ENCODE results near the gene CUBN. TPM values are rescaled to one million over a fixed set of nuclear protein-coding genes. Genes with fewer than 3 reads are reported as not detected.
A peak's percentile ranks its signal among the peaks of the same experiment; 100 is the strongest.

Gene CUBN
- total RNA-seq, 1 experiment from 2014 or later, result 1.3 TPM

DNA sequence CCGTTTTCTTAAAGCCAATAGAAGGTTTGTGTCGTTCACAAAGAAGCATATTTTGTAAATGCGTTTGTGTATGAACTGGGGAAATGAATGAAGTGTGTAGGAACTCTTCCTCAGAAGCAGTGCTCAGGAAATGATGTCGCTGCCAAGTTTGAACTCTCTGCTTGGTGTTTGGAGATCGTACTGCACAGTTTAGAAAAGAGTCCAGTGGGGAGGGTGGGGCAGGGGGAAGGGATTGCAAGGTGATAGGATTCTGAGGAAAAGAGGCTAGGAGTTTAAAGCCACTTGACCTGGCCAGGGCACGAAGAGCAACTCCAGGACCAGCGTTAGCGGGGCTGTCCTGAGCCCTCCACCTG lies 122.2 kb downstream of the CUBN start:
- DNase-seq (ENCODE audit: low read depth, low spot score), result no peak
- no peaks in the 10 kb centered on the region for H3K27me3 ChIP-seq (ENCODE audit: control insufficient read depth, insufficient read depth, low read length)
- no peak for TF ChIP-seq TCF7L2 (IDR thresholded peaks at IDR 0.05; ENCODE audit: low read depth, low read length)
- TF ChIP-seq, protein P1, sequence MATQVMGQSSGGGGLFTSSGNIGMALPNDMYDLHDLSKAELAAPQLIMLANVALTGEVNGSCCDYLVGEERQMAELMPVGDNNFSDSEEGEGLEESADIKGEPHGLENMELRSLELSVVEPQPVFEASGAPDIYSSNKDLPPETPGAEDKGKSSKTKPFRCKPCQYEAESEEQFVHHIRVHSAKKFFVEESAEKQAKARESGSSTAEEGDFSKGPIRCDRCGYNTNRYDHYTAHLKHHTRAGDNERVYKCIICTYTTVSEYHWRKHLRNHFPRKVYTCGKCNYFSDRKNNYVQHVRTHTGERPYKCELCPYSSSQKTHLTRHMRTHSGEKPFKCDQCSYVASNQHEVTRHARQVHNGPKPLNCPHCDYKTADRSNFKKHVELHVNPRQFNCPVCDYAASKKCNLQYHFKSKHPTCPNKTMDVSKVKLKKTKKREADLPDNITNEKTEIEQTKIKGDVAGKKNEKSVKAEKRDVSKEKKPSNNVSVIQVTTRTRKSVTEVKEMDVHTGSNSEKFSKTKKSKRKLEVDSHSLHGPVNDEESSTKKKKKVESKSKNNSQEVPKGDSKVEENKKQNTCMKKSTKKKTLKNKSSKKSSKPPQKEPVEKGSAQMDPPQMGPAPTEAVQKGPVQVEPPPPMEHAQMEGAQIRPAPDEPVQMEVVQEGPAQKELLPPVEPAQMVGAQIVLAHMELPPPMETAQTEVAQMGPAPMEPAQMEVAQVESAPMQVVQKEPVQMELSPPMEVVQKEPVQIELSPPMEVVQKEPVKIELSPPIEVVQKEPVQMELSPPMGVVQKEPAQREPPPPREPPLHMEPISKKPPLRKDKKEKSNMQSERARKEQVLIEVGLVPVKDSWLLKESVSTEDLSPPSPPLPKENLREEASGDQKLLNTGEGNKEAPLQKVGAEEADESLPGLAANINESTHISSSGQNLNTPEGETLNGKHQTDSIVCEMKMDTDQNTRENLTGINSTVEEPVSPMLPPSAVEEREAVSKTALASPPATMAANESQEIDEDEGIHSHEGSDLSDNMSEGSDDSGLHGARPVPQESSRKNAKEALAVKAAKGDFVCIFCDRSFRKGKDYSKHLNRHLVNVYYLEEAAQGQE (IDR thresholded peaks at IDR 0.05; ENCODE audit: insufficient read depth in 1 of 2, low read depth in 2 of 2, low read length in 1 of 2), result no peak
- no peak for TF ChIP-seq POLR2AphosphoS5 (IDR thresholded peaks at IDR 0.05; ENCODE audit: low read depth, low read length)
- no peak for TF ChIP-seq SIN3A (IDR thresholded peaks at IDR 0.05; ENCODE audit: borderline replicate concordance, insufficient read depth, low read depth, low read length)
- TF ChIP-seq CTCF (IDR thresholded peaks at IDR 0.05), result no peak
- ATAC-seq, result no peak
- peaks cover 4% of the 10 kb centered on the region; the same call in 1 of the 2 replicates for H3K9me3 ChIP-seq (ENCODE audit: control insufficient read depth, insufficient read depth, low read depth, low read length)
- in situ Hi-C loops (cut with HindIII; ENCODE audit: low pct_unique_long_range_greater_than_20kb, low sequenced_read_pairs) (no loop called here), intact Hi-C loops (cut with micrococcal nuclease; ENCODE audit: unreplicated experiment) (no loop called here)
- H3K4me1 ChIP-seq (ENCODE audit: control insufficient read depth, insufficient read depth, low read length), result no peaks in the 10 kb centered on the region
- peak overlapping the region; percentile 26 for H3K27ac ChIP-seq (ENCODE audit: low read length)
- no peak overlapping the region for H3K4me3 ChIP-seq (ENCODE audit: low read depth in 2 of 2, low read length in 2 of 2)
- ChIA-PET CTCF (no interaction called here), POLR2A (no interaction called here)
- H3K36me3 ChIP-seq (ENCODE audit: control insufficient read depth, insufficient read depth, low read length), result no peaks in the 10 kb centered on the region
- BruUV-seq (replicated peaks), result no TSS peak

DNA sequence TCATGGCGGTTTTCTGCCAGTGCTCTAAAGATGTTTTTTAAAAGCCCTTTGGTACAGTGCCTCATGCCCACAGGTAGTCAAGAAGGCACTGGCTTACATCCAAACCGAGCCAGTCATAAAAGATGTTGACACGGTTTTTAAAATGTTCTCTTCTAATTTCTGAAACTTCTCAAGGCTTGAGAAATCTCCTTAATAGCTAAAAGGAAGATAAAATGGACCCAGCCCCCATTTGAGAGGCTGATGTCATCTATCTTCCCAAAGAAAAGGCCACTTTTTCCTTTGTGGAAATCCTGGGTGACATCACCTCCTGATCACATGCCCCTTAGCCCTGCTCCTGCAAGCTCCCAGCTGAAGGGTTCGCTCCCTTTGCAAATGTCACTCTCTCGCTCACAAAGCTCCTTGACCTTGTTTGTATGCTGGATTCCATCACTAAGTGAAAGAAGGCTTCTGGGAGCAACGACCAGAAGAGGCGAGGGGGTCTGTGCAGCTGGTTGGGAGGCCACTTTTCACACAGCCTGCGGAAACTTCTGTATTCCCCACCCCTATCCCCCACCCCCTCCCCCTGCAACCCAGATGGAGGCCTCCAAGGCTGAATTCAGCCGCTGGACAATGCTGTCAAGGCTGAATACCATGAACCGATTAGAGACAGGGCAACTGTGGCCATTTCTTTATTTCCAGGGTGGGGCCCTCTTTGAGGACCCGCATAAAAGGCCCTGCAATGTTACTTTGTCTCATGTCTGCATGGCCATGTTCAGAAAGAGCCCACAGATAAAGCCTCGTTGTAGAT lies 122.8 kb downstream of the CUBN start:
- POLR2A ChIA-PET, result no interaction called here
- H3K27me3 ChIP-seq (ENCODE audit: control insufficient read depth, insufficient read depth, low read length), result no peaks in the 10 kb centered on the region
- H3K9me3 ChIP-seq (ENCODE audit: control insufficient read depth, insufficient read depth, low read depth, low read length), result peaks cover 4% of the 10 kb centered on the region; the same call in 1 of the 2 replicates
- ATAC-seq (no peak), DNase-seq (ENCODE audit: low read depth, low spot score) (no peak)
- intact Hi-C loops (cut with micrococcal nuclease; ENCODE audit: unreplicated experiment) (no loop called here), in situ Hi-C loops (cut with HindIII; ENCODE audit: low pct_unique_long_range_greater_than_20kb, low sequenced_read_pairs) (no loop called here)
- no peaks in the 10 kb centered on the region for H3K4me1 ChIP-seq (ENCODE audit: control insufficient read depth, insufficient read depth, low read length)
- no peak for TF ChIP-seq CTCF (IDR thresholded peaks at IDR 0.05)
- TF ChIP-seq SIN3A (IDR thresholded peaks at IDR 0.05; ENCODE audit: borderline replicate concordance, insufficient read depth, low read depth, low read length), result no peak
- TF ChIP-seq, protein P1 (IDR thresholded peaks at IDR 0.05; ENCODE audit: insufficient read depth in 1 of 2, low read depth in 2 of 2, low read length in 1 of 2), result no peak
- no peak for TF ChIP-seq TCF7L2 (IDR thresholded peaks at IDR 0.05; ENCODE audit: low read depth, low read length)
- no peak for TF ChIP-seq POLR2AphosphoS5 (IDR thresholded peaks at IDR 0.05; ENCODE audit: low read depth, low read length)
- no peak overlapping the region for H3K4me3 ChIP-seq (ENCODE audit: low read depth in 2 of 2, low read length in 2 of 2)
- H3K27ac ChIP-seq (ENCODE audit: low read length), result peak overlapping the region; percentile 72
- H3K36me3 ChIP-seq (ENCODE audit: control insufficient read depth, insufficient read depth, low read length), result no peaks in the 10 kb centered on the region
- no TSS peak for BruUV-seq (replicated peaks)
- CTCF ChIA-PET, result no interaction called here

Measured in Panc1 (cell line).